Thyroid gland (tissue), 4 donors: Measurements from ENCODE around the gene TSC22D3.

Experiments
- POLR2A ChIP-seq, 2 donors: fragments of 450-650 bp; IDR thresholded peaks; one replicate each; pipeline ENCODE4 v1.6.1; 2017; ENCODE audit warnings: antibody characterized with exemption in 2 of 2, mild to moderate bottlenecking in 2 of 2, moderate library complexity in 1 of 2
- TF ChIP-seq, protein P1 (sequence below), 6 experiments: fragments of 200-600 bp in 3 of 6; fragments of 450-650 bp in 3 of 6; sonication (generic) in 3 of 6; IDR thresholded peaks; one replicate each; pipeline ENCODE4 v1.5.1; 2016 to 2019; ENCODE audit warnings: antibody characterized with exemption in 6 of 6, mild to moderate bottlenecking in 2 of 6, inconsistent platforms in 1 of 6, moderate library complexity in 1 of 6

DNA sequence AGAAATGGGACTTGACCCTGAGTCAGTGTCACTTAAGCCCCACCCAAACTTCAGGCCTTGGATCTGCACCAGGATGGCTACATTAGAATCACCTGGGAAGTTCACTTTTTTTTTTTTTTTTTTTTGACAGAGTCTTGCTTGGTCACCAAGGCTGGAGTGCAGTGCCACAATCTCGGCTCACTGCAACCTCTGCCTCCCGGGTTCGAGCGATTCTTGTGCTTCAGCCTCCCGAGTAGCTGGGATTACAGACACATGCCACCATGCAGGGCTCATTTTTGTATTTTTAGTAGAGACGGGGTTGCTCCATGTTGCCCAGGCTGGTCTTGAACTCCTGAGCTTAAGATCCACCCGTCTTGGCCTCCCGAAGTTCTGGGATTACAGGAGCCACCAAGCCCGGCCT, 4.9 kb upstream of the TSC22D3 start:
- TF ChIP-seq, protein P1, sequence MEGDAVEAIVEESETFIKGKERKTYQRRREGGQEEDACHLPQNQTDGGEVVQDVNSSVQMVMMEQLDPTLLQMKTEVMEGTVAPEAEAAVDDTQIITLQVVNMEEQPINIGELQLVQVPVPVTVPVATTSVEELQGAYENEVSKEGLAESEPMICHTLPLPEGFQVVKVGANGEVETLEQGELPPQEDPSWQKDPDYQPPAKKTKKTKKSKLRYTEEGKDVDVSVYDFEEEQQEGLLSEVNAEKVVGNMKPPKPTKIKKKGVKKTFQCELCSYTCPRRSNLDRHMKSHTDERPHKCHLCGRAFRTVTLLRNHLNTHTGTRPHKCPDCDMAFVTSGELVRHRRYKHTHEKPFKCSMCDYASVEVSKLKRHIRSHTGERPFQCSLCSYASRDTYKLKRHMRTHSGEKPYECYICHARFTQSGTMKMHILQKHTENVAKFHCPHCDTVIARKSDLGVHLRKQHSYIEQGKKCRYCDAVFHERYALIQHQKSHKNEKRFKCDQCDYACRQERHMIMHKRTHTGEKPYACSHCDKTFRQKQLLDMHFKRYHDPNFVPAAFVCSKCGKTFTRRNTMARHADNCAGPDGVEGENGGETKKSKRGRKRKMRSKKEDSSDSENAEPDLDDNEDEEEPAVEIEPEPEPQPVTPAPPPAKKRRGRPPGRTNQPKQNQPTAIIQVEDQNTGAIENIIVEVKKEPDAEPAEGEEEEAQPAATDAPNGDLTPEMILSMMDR (IDR thresholded peaks at IDR 0.05), result no peak
- TF ChIP-seq POLR2A (IDR thresholded peaks at IDR 0.05), result no peak
